GM12878 (cell line): ENCODE data around the gene SULF2. TPM values are rescaled to one million over a fixed set of nuclear protein-coding genes. Genes with fewer than 3 reads are reported as not detected.

Source experiments
- ATAC-seq: fragments of 200-7000 bp; cut with Tn5 transposase; 3 replicates; pipeline ENCODE4 v1.9.1; 2020; ENCODE audit warnings: mild to moderate bottlenecking, moderate library complexity
- BruUV-seq: library from RNA; stranded (reverse); fragments of 400-500 nt; replicated peaks from 2 replicates; lab custom pipeline; 2021; lab: Mats Ljungman, UMichigan
- CTCF ChIA-PET: fragments of 300-600 bp; sonication (Branson Sonifier 250); formaldehyde crosslinking; extraction: SDS; loops from one replicate; lab custom pipeline; 2021; ENCODE audit warnings: inconsistent platforms; lab: Yijun Ruan, JAX
- POLR2A ChIA-PET: fragments of 350-600 bp; formaldehyde crosslinking; extraction: SDS; loops from one replicate; lab custom pipeline; 2021; ENCODE audit warnings: inconsistent platforms; lab: Charles Lee
- RAD21 ChIA-PET: fragments of 300-600 bp; sonication (Branson Sonifier 250); formaldehyde crosslinking; loops from one replicate; lab custom pipeline; 2023; ENCODE audit warnings: antibody characterized with exemption; ENCODE audit not compliant: unreplicated experiment; lab: Charles Lee
- SMC1A ChIA-PET: fragments of 300-600 bp; sonication (Branson Sonifier 250); formaldehyde crosslinking; loops from one replicate; lab custom pipeline; 2023; ENCODE audit not compliant: unreplicated experiment, uncharacterized antibody; lab: Charles Lee
- DNase-seq: peaks from one replicate; pipeline ENCODE4 v3.0.0-alpha.2; 2011; ENCODE audit warnings: low read depth, low spot score
- FAIRE-seq: peaks from 3 replicates; lab custom pipeline; 2011; peaks lifted over from hg19 to GRCh38; lab: Jason Lieb, UNC
- H2AFZ ChIP-seq: 2 replicates; pipeline ENCODE4 v1.6.0; 2011; ENCODE audit warnings: low read depth, low read length, control low read depth; ENCODE audit not compliant: control insufficient read depth
- H3K27ac ChIP-seq: 2 replicates; pipeline ENCODE4 v1.5.1; 2011; ENCODE audit warnings: control low read depth; ENCODE audit not compliant: control insufficient read depth, insufficient read depth
- H3K27me3 ChIP-seq, 2 experiments: replicated peaks in 1 of 2; 2 replicates each; pipeline versions ENCODE4 v1.6.0 to v1.6.1; 2011; ENCODE audit warnings: low read length in 1 of 2; ENCODE audit not compliant: control insufficient read depth in 2 of 2, insufficient read depth in 2 of 2
- H3K36me3 ChIP-seq, 2 experiments: 2 replicates each; pipeline ENCODE4 v1.5.1; 2011; ENCODE audit warnings: low read length in 1 of 2; ENCODE audit not compliant: control insufficient read depth in 2 of 2, insufficient read depth in 2 of 2
- H3K4me1 ChIP-seq: 2 replicates; pipeline ENCODE4 v1.6.1; 2011; ENCODE audit warnings: mild to moderate bottlenecking, low read length, moderate library complexity, mixed read lengths; ENCODE audit not compliant: control insufficient read depth, insufficient read depth
- H3K4me2 ChIP-seq: 2 replicates; pipeline ENCODE4 v1.6.0; 2011; ENCODE audit warnings: control low read depth; ENCODE audit not compliant: control insufficient read depth, insufficient read depth
- H3K4me3 ChIP-seq: fragments of 200-600 bp; sonication (generic); 2 replicates; pipeline ENCODE4 v1.5.1; 2016
- H3K79me2 ChIP-seq: 2 replicates; pipeline ENCODE4 v1.6.0; 2011; ENCODE audit warnings: low read length; ENCODE audit not compliant: control insufficient read depth, insufficient read depth
- H3K9ac ChIP-seq: 2 replicates; pipeline ENCODE4 v1.8.0; 2011; ENCODE audit warnings: low read length, control low read depth, mixed read lengths; ENCODE audit not compliant: control insufficient read depth, insufficient read depth
- H3K9me3 ChIP-seq: replicated peaks from 3 replicates; pipeline ENCODE4 v1.5.1; 2011; ENCODE audit warnings: mild to moderate bottlenecking, low read length; ENCODE audit not compliant: control insufficient read depth, insufficient read depth
- H4K20me1 ChIP-seq: 2 replicates; pipeline ENCODE4 v1.6.0; 2011; ENCODE audit not compliant: control insufficient read depth, insufficient read depth
- ATF7 ChIP-seq: fragments of 450-650 bp; IDR thresholded peaks from 2 replicates; pipeline ENCODE4 v1.6.1; 2016; ENCODE audit warnings: low read depth, mild to moderate bottlenecking
- BMI1 ChIP-seq: fragments of 450-650 bp; IDR thresholded peaks from 2 replicates; pipeline ENCODE4 v1.6.1; 2016; ENCODE audit warnings: mild to moderate bottlenecking, moderate library complexity, borderline replicate concordance
- CREB1 ChIP-seq: IDR thresholded peaks from 2 replicates; pipeline ENCODE4 v1.6.1; 2012; ENCODE audit warnings: low read depth, mild to moderate bottlenecking, inconsistent platforms
- E2F4 ChIP-seq: IDR thresholded peaks from 2 replicates; pipeline ENCODE4 v1.6.1; 2012; ENCODE audit warnings: low read depth, low read length, improper control_type of control experiment
- FOXK2 ChIP-seq: fragments of 450-650 bp; IDR thresholded peaks from 2 replicates; pipeline ENCODE4 v1.6.1; 2017; ENCODE audit warnings: mild to moderate bottlenecking, moderate library complexity
- GATAD2B ChIP-seq: fragments of 450-650 bp; conservative IDR thresholded peaks from 2 replicates; pipeline ENCODE4 v1.6.1; 2017; ENCODE audit warnings: low read depth, mild to moderate bottlenecking, moderate library complexity
- KAT2A ChIP-seq: conservative IDR thresholded peaks from 2 replicates; pipeline ENCODE4 v1.6.1; 2011; ENCODE audit warnings: low read depth, low read length; ENCODE audit not compliant: control insufficient read depth
- KDM1A ChIP-seq: fragments of 200-600 bp; sonication (generic); IDR thresholded peaks from 2 replicates; pipeline ENCODE4 v1.6.1; 2016; ENCODE audit warnings: borderline replicate concordance
- MEF2B ChIP-seq: fragments of 450-650 bp; IDR thresholded peaks from 2 replicates; pipeline ENCODE4 v1.6.1; 2018; ENCODE audit warnings: mild to moderate bottlenecking, moderate library complexity; ENCODE audit not compliant: partially characterized antibody, poor library complexity, severe bottlenecking
- MTA3 ChIP-seq: IDR thresholded peaks from 2 replicates; pipeline ENCODE4 v1.6.1; 2012; ENCODE audit warnings: low read length, inconsistent platforms, borderline replicate concordance
- NFIC ChIP-seq: IDR thresholded peaks from 2 replicates; pipeline ENCODE4 v1.6.1; 2012; ENCODE audit warnings: low read depth, mild to moderate bottlenecking, inconsistent platforms, low read length, moderate library complexity
- NR2C1 ChIP-seq: fragments of 450-650 bp; IDR thresholded peaks from 2 replicates; pipeline ENCODE4 v1.6.1; 2017; ENCODE audit warnings: antibody characterized with exemption, mild to moderate bottlenecking, moderate library complexity
- POU2F2 ChIP-seq: IDR thresholded peaks from 3 replicates; pipeline ENCODE4 v1.6.1; 2011; ENCODE audit warnings: low read depth, mild to moderate bottlenecking, low read length, borderline replicate concordance
- RCOR1 ChIP-seq: conservative IDR thresholded peaks from 2 replicates; pipeline ENCODE4 v1.6.1; 2012; ENCODE audit warnings: low read depth, low read length, improper control_type of control experiment
- ZBED1 ChIP-seq: IDR thresholded peaks from 2 replicates; pipeline ENCODE4 v1.6.1; 2016; ENCODE audit warnings: borderline replicate concordance
- ZBTB11 ChIP-seq: fragments of 450-650 bp; formaldehyde crosslinking; IDR thresholded peaks from 2 replicates; pipeline ENCODE4 v1.5.0; 2022; ENCODE audit warnings: mild to moderate bottlenecking, missing genetic modification characterization
- WGBS: methylation state at CpG from one replicate; pipeline ENCODE4 v1.1.6; 2016; ENCODE audit warnings: low lambda C conversion rate; ENCODE audit not compliant: insufficient replicate concordance, insufficient coverage; ENCODE audit errors: missing lambda C conversion rate; 5-methylcytosine and 5-hydroxymethylcytosine counted together
- in situ Hi-C: fragments of 300-500 bp; cut with MboI; formaldehyde crosslinking; loops from 9 replicates; pipeline ENCODE4 v1.14.3; 2018; ENCODE audit warnings: mixed read lengths
- intact Hi-C: fragments of 100-400 bp; cut with micrococcal nuclease; formaldehyde crosslinking; loops from one replicate; pipeline ENCODE4 v1.14.2; 2022; ENCODE audit not compliant: unreplicated experiment
- polyA plus RNA-seq, 11 experiments: library from polyadenylated mRNA; depleted of rRNA in 4 of 11; unstranded in 6 of 11; stranded (reverse) in 5 of 11; fragments of >200 nt; fragmentation: Nextera tagmentation in 4 of 11; fragmentation: Illumina TruSeq in 1 of 11; extraction: Ambion mirVana in 4 of 11; extraction: Trizol in 1 of 11; gene quantifications; 1 replicate in 1 of 11; 2 replicates in 10 of 11; pipeline versions ENCODE4 v1.2.1 to v1.2.3, GENCODE V29; 2011 to 2016; ENCODE audit warnings: inconsistent platforms in 2 of 11, missing spikeins in 2 of 11, low read depth in 1 of 11
- total RNA-seq, 4 experiments: library from RNA; depleted of rRNA in 3 of 4; stranded (reverse); fragments of >200 nt in 3 of 4; fragmentation: Illumina TruSeq in 1 of 4; extraction: Trizol in 1 of 4; gene quantifications; 2 replicates each; pipeline versions ENCODE4 v1.2.1 to v1.2.3, GENCODE V29; 2013 to 2021
- TF ChIP-seq, protein P1 (sequence below): fragments of 450-650 bp; IDR thresholded peaks from 2 replicates; pipeline ENCODE4 v1.6.1; 2014; ENCODE audit warnings: mild to moderate bottlenecking
- TF ChIP-seq, protein P2 (sequence below): IDR thresholded peaks from 2 replicates; pipeline ENCODE4 v1.6.1; 2011; ENCODE audit warnings: mild to moderate bottlenecking, low read depth, low read length, moderate library complexity; ENCODE audit not compliant: insufficient replicate concordance

The SULF2 gene
- total and polyA plus RNA-seq, 10 of the 15 experiments (the other 5 are each of a cell fraction or from before 2014, with no cell fraction given), result 0.69 to 4.1 (median 1.6) TPM

- in situ Hi-C loops (no loop called here), intact Hi-C loops (no loop called here)
- ChIA-PET SMC1A (interaction anchor here (0.6 kb wide), 1 partner anchor 912 kb away, joined by 3 read pairs; no protein-coding TSS in a partner anchor), POLR2A (no interaction called here), RAD21 (no interaction called here), CTCF (no interaction called here)
- Histone ChIP-seq H3K27ac (no peak overlapping the region), H3K79me2 (no peaks in the 10 kb centered on the region), H3K4me2 (no peak overlapping the region), H3K4me1 (peaks cover 3% of the 10 kb centered on the region), H4K20me1 (no peaks in the 10 kb centered on the region), H2AFZ (no peak overlapping the region), H3K36me3 (no peaks in the 10 kb centered on the region), H3K27me3 (no peaks in the 10 kb centered on the region; a peak in 1 of 4 replicates), H3K9ac (no peak overlapping the region), H3K4me3 (no peak overlapping the region), H3K9me3 (no peaks in the 10 kb centered on the region)
- DNase-seq (no peak), FAIRE-seq (no peak), ATAC-seq (no peak)
- 20% methylated on average over 14 of the region's 14 CpGs for WGBS
- no TSS peak for BruUV-seq
- TF ChIP-seq NFIC, result no peak
- no peak for TF ChIP-seq CREB1
- TF ChIP-seq POU2F2, result no peak
- TF ChIP-seq ZBED1, result no peak
- TF ChIP-seq MTA3, result no peak
- no peak for TF ChIP-seq BMI1
- TF ChIP-seq FOXK2, result no peak
- no peak for TF ChIP-seq RCOR1
- TF ChIP-seq KDM1A, result no peak
- no peak for TF ChIP-seq ATF7
- TF ChIP-seq, protein P1, sequence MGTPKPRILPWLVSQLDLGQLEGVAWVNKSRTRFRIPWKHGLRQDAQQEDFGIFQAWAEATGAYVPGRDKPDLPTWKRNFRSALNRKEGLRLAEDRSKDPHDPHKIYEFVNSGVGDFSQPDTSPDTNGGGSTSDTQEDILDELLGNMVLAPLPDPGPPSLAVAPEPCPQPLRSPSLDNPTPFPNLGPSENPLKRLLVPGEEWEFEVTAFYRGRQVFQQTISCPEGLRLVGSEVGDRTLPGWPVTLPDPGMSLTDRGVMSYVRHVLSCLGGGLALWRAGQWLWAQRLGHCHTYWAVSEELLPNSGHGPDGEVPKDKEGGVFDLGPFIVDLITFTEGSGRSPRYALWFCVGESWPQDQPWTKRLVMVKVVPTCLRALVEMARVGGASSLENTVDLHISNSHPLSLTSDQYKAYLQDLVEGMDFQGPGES, result no peak
- TF ChIP-seq E2F4, result no peak
- no peak for TF ChIP-seq GATAD2B
- no peak for TF ChIP-seq ZBTB11 (CRISPR knock-in tag)
- no peak for TF ChIP-seq NR2C1
- TF ChIP-seq MEF2B, result no peak
- TF ChIP-seq, protein P2, sequence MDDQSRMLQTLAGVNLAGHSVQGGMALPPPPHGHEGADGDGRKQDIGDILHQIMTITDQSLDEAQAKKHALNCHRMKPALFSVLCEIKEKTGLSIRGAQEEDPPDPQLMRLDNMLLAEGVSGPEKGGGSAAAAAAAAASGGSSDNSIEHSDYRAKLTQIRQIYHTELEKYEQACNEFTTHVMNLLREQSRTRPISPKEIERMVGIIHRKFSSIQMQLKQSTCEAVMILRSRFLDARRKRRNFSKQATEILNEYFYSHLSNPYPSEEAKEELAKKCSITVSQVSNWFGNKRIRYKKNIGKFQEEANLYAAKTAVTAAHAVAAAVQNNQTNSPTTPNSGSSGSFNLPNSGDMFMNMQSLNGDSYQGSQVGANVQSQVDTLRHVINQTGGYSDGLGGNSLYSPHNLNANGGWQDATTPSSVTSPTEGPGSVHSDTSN, result no peak
- TF ChIP-seq KAT2A, result no peak
Measured at GRCh38 chr20:47753576-47754387, 31.5 kb downstream of the SULF2 start.
